Brain pericyte (primary cell): Measurements from ENCODE around the gene NALCN.

Experiments
- DNase-seq: peaks from one replicate; pipeline ENCODE4 v3.0.0-alpha.2; 2012; ENCODE audit warnings: low read depth, low spot score

The NALCN gene

GRCh38 chr13:101416181-101417042 is at the start of gene NALCN:
Gene NALCN, minus strand, starts transcription at chr13:101416508. Its CDS starts 17,382 bp downstream, at chr13:101399126.
- no peak for DNase-seq

- DNase-seq, result no peak
Measured at GRCh38 chr13:101465877-101466276, 49.6 kb upstream of the NALCN start.

GRCh38 chr13:101457176-101457575 is 40.9 kb upstream of the NALCN start:
- DNase-seq, result no peak

- DNase-seq, result no peak
Measured at GRCh38 chr13:101455863-101456262, 39.6 kb upstream of the NALCN start.

GRCh38 chr13:101454767-101455166 is 38.5 kb upstream of the NALCN start:
- DNase-seq, result no peak

- no peak for DNase-seq
Measured at GRCh38 chr13:101453784-101454201, 37.5 kb upstream of the NALCN start.

- no peak for DNase-seq
Measured at GRCh38 chr13:101452519-101453485, 36.5 kb upstream of the NALCN start, which contains the start of gene ITGBL1. Gene ITGBL1, plus strand, starts transcription at chr13:101452675. Its CDS starts 159 bp downstream, at chr13:101452834.

- DNase-seq, result no peak
Measured at GRCh38 chr13:101451641-101452040, 35.3 kb upstream of the NALCN start.

- DNase-seq, result no peak
Measured at GRCh38 chr13:101450749-101451130, 34.4 kb upstream of the NALCN start.

- no peak for DNase-seq
Measured at GRCh38 chr13:101449790-101450748, 33.8 kb upstream of the NALCN start.

- no peak for DNase-seq
Measured at GRCh38 chr13:101447852-101448251, 31.5 kb upstream of the NALCN start.

- no peak for DNase-seq
Measured at GRCh38 chr13:101434486-101434885, 18.2 kb upstream of the NALCN start.

GRCh38 chr13:101433895-101434294 is 17.6 kb upstream of the NALCN start:
- DNase-seq, result no peak

- no peak for DNase-seq
Measured at GRCh38 chr13:101429733-101430132, 13.4 kb upstream of the NALCN start.

- DNase-seq, result no peak
Measured at GRCh38 chr13:101425623-101426022, 9.3 kb upstream of the NALCN start.

- DNase-seq, result no peak
Measured at GRCh38 chr13:101425156-101425471, 8.8 kb upstream of the NALCN start.

- DNase-seq, result no peak
Measured at GRCh38 chr13:101424381-101425155, 8.3 kb upstream of the NALCN start.

- DNase-seq, result no peak
Measured at GRCh38 chr13:101423872-101424271, 7.6 kb upstream of the NALCN start.

GRCh38 chr13:101417501-101417900 is 1.2 kb upstream of the NALCN start:
- no peak for DNase-seq

GRCh38 chr13:101417043-101417406 is 717 bp upstream of the NALCN start:
- no peak for DNase-seq
